Measurements from ENCODE around the gene GFER. TPM values are rescaled to one million over a fixed set of nuclear protein-coding genes. Genes with fewer than 3 reads are reported as not detected.
A peak's percentile ranks its signal among the peaks of the same experiment; 100 is the strongest.

The GFER gene
- total and polyA plus RNA-seq, 10 of the 15 experiments (the other 5 are each of a cell fraction or from before 2014, with no cell fraction given): 2.4 to 57.7 (median 31.3) TPM

- TF ChIP-seq, protein P1, sequence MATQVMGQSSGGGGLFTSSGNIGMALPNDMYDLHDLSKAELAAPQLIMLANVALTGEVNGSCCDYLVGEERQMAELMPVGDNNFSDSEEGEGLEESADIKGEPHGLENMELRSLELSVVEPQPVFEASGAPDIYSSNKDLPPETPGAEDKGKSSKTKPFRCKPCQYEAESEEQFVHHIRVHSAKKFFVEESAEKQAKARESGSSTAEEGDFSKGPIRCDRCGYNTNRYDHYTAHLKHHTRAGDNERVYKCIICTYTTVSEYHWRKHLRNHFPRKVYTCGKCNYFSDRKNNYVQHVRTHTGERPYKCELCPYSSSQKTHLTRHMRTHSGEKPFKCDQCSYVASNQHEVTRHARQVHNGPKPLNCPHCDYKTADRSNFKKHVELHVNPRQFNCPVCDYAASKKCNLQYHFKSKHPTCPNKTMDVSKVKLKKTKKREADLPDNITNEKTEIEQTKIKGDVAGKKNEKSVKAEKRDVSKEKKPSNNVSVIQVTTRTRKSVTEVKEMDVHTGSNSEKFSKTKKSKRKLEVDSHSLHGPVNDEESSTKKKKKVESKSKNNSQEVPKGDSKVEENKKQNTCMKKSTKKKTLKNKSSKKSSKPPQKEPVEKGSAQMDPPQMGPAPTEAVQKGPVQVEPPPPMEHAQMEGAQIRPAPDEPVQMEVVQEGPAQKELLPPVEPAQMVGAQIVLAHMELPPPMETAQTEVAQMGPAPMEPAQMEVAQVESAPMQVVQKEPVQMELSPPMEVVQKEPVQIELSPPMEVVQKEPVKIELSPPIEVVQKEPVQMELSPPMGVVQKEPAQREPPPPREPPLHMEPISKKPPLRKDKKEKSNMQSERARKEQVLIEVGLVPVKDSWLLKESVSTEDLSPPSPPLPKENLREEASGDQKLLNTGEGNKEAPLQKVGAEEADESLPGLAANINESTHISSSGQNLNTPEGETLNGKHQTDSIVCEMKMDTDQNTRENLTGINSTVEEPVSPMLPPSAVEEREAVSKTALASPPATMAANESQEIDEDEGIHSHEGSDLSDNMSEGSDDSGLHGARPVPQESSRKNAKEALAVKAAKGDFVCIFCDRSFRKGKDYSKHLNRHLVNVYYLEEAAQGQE (IDR thresholded peaks at IDR 0.05; ENCODE audit: low read depth, low read length): no peak
- TF ChIP-seq MXI1 (IDR thresholded peaks at IDR 0.05; ENCODE audit: low read depth, low read length) (peak; percentile 79), MEF2A (IDR thresholded peaks at IDR 0.05; ENCODE audit: insufficient read depth, low read depth, low read length) (no peak), RB1 (IDR thresholded peaks at IDR 0.05; ENCODE audit: borderline replicate concordance) (no peak), SREBF2 (IDR thresholded peaks at IDR 0.05; ENCODE audit: low read length) (no peak), JUND (IDR thresholded peaks at IDR 0.05; ENCODE audit: low read depth, low read length) (no peak), PAX8 (IDR thresholded peaks at IDR 0.05) (no peak), YY1 (IDR thresholded peaks at IDR 0.05; ENCODE audit: low read depth, low read length) (peak; percentile 52; the same call in 1 of the 2 replicates), KAT2A (conservative IDR thresholded peaks at IDR 0.05; ENCODE audit: control insufficient read depth, low read depth, low read length) (no peak)
- TF ChIP-seq, protein P2, sequence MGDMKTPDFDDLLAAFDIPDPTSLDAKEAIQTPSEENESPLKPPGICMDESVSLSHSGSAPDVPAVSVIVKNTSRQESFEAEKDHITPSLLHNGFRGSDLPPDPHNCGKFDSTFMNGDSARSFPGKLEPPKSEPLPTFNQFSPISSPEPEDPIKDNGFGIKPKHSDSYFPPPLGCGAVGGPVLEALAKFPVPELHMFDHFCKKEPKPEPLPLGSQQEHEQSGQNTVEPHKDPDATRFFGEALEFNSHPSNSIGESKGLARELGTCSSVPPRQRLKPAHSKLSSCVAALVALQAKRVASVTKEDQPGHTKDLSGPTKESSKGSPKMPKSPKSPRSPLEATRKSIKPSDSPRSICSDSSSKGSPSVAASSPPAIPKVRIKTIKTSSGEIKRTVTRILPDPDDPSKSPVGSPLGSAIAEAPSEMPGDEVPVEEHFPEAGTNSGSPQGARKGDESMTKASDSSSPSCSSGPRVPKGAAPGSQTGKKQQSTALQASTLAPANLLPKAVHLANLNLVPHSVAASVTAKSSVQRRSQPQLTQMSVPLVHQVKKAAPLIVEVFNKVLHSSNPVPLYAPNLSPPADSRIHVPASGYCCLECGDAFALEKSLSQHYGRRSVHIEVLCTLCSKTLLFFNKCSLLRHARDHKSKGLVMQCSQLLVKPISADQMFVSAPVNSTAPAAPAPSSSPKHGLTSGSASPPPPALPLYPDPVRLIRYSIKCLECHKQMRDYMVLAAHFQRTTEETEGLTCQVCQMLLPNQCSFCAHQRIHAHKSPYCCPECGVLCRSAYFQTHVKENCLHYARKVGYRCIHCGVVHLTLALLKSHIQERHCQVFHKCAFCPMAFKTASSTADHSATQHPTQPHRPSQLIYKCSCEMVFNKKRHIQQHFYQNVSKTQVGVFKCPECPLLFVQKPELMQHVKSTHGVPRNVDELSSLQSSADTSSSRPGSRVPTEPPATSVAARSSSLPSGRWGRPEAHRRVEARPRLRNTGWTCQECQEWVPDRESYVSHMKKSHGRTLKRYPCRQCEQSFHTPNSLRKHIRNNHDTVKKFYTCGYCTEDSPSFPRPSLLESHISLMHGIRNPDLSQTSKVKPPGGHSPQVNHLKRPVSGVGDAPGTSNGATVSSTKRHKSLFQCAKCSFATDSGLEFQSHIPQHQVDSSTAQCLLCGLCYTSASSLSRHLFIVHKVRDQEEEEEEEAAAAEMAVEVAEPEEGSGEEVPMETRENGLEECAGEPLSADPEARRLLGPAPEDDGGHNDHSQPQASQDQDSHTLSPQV (IDR thresholded peaks at IDR 0.05): no peak
- TF ChIP-seq, protein P3, sequence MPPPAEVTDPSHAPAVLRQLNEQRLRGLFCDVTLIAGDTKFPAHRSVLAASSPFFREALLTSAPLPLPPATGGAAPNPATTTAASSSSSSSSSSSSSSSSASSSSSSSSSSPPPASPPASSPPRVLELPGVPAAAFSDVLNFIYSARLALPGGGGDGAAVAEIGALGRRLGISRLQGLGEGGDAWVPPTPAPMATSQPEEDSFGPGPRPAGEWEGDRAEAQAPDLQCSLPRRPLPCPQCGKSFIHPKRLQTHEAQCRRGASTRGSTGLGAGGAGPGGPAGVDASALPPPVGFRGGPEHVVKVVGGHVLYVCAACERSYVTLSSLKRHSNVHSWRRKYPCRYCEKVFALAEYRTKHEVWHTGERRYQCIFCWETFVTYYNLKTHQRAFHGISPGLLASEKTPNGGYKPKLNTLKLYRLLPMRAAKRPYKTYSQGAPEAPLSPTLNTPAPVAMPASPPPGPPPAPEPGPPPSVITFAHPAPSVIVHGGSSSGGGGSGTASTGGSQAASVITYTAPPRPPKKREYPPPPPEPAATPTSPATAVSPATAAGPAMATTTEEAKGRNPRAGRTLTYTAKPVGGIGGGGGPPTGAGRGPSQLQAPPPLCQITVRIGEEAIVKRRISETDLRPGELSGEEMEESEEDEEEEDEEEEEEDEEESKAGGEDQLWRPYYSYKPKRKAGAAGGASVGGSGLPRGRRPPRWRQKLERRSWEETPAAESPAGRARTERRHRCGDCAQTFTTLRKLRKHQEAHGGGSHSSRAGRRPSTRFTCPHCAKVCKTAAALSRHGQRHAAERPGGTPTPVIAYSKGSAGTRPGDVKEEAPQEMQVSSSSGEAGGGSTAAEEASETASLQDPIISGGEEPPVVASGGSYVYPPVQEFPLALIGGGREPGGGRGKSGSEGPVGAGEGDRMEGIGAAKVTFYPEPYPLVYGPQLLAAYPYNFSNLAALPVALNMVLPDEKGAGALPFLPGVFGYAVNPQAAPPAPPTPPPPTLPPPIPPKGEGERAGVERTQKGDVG (CRISPR knock-in tag; IDR thresholded peaks at IDR 0.05): no peak
- TF ChIP-seq, protein P4, sequence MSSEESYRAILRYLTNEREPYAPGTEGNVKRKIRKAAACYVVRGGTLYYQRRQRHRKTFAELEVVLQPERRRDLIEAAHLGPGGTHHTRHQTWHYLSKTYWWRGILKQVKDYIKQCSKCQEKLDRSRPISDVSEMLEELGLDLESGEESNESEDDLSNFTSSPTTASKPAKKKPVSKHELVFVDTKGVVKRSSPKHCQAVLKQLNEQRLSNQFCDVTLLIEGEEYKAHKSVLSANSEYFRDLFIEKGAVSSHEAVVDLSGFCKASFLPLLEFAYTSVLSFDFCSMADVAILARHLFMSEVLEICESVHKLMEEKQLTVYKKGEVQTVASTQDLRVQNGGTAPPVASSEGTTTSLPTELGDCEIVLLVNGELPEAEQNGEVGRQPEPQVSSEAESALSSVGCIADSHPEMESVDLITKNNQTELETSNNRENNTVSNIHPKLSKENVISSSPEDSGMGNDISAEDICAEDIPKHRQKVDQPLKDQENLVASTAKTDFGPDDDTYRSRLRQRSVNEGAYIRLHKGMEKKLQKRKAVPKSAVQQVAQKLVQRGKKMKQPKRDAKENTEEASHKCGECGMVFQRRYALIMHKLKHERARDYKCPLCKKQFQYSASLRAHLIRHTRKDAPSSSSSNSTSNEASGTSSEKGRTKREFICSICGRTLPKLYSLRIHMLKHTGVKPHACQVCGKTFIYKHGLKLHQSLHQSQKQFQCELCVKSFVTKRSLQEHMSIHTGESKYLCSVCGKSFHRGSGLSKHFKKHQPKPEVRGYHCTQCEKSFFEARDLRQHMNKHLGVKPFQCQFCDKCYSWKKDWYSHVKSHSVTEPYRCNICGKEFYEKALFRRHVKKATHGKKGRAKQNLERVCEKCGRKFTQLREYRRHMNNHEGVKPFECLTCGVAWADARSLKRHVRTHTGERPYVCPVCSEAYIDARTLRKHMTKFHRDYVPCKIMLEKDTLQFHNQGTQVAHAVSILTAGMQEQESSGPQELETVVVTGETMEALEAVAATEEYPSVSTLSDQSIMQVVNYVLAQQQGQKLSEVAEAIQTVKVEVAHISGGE (CRISPR knock-in tag; IDR thresholded peaks at IDR 0.05): no peak
- TF ChIP-seq, protein P5, sequence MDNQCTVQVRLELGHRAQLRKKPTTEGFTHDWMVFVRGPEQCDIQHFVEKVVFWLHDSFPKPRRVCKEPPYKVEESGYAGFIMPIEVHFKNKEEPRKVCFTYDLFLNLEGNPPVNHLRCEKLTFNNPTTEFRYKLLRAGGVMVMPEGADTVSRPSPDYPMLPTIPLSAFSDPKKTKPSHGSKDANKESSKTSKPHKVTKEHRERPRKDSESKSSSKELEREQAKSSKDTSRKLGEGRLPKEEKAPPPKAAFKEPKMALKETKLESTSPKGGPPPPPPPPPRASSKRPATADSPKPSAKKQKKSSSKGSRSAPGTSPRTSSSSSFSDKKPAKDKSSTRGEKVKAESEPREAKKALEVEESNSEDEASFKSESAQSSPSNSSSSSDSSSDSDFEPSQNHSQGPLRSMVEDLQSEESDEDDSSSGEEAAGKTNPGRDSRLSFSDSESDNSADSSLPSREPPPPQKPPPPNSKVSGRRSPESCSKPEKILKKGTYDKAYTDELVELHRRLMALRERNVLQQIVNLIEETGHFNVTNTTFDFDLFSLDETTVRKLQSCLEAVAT (IDR thresholded peaks at IDR 0.05): 0 out of 2 replicates have a peak, but pooled peaks have one; percentile 18
Measured at GRCh38 chr16:1991135-1991551, 7.2 kb downstream of the GFER start (continued).
